SK-N-SH (cell line): ENCODE results near the gene DLX2.

Source experiments
- CTCF ChIP-seq: fragments of 200-600 bp; sonication (generic); IDR thresholded peaks from 2 replicates; pipeline ENCODE4 v1.6.1; 2017; ENCODE audit warnings: antibody characterized with exemption, mild to moderate bottlenecking, moderate library complexity
- EZH2phosphoT487 ChIP-seq: fragments of 200-600 bp; sonication (generic); IDR thresholded peaks from 2 replicates; pipeline ENCODE4 v1.6.1; 2017; ENCODE audit warnings: low read depth, mixed run types, mild to moderate bottlenecking, antibody characterized with exemption, moderate library complexity, borderline replicate concordance
- NFIC ChIP-seq: IDR thresholded peaks from 2 replicates; pipeline ENCODE4 v1.4.0; 2012; ENCODE audit warnings: borderline replicate concordance
- PBX3 ChIP-seq: IDR thresholded peaks from 2 replicates; pipeline ENCODE4; 2012
- RAD21 ChIP-seq: IDR thresholded peaks from 2 replicates; pipeline ENCODE4 v1.6.1; 2012; ENCODE audit warnings: mild to moderate bottlenecking, low read length
- REST ChIP-seq: IDR thresholded peaks from 2 replicates; pipeline ENCODE4 v1.6.1; 2012; ENCODE audit warnings: mild to moderate bottlenecking, low read depth, low read length, moderate library complexity
- SMC3 ChIP-seq: IDR thresholded peaks from 2 replicates; pipeline ENCODE4 v1.6.1; 2012; ENCODE audit warnings: low read depth, low read length, improper control_type of control experiment

- TF ChIP-seq CTCF: no peak
- TF ChIP-seq REST: no peak
- no peak for TF ChIP-seq PBX3
- no peak for TF ChIP-seq EZH2phosphoT487
- TF ChIP-seq NFIC: no peak
- no peak for TF ChIP-seq RAD21
- TF ChIP-seq SMC3: no peak
These were observed 22.7 kb downstream of the DLX2 start for GRCh38 chr2:172079838-172080640.
